Mesodermal cell (in vitro differentiated cells): ENCODE data around the gene SLC26A8.

ENCODE experiments used
- H3K27ac ChIP-seq: 2 replicates; pipeline ENCODE4 v1.7.0; 2013; ENCODE audit warnings: mild to moderate bottlenecking, low read depth, low read length, moderate library complexity; ENCODE audit not compliant: severe bottlenecking
- H3K36me3 ChIP-seq: 2 replicates; pipeline ENCODE4 v1.7.1; 2013; ENCODE audit warnings: mild to moderate bottlenecking, low read length, moderate library complexity; ENCODE audit not compliant: control insufficient read depth, insufficient read depth
- H3K4me1 ChIP-seq: one replicate; pipeline ENCODE4 v1.7.1; 2013; ENCODE audit warnings: mild to moderate bottlenecking, low read length; ENCODE audit not compliant: insufficient read depth, control insufficient read depth, poor library complexity, severe bottlenecking
- H3K4me3 ChIP-seq: 2 replicates; pipeline ENCODE4 v1.7.0; 2013; ENCODE audit warnings: low read length, control low read depth, mild to moderate bottlenecking; ENCODE audit not compliant: insufficient read depth, poor library complexity, severe bottlenecking; ENCODE audit errors: extremely low read depth
- H3K9me3 ChIP-seq: 2 replicates; pipeline ENCODE4 v1.7.1; 2013; ENCODE audit warnings: mild to moderate bottlenecking, low read length, moderate library complexity; ENCODE audit not compliant: control insufficient read depth
- WGBS, 2 experiments: methylation state at CpG; one replicate each; pipeline ENCODE4 v1.1.5; 2013; ENCODE audit warnings: missing lambda C conversion rate in 2 of 2; ENCODE audit not compliant: insufficient coverage in 2 of 2; 5-methylcytosine and 5-hydroxymethylcytosine counted together

SLC26A8 gene

DNA sequence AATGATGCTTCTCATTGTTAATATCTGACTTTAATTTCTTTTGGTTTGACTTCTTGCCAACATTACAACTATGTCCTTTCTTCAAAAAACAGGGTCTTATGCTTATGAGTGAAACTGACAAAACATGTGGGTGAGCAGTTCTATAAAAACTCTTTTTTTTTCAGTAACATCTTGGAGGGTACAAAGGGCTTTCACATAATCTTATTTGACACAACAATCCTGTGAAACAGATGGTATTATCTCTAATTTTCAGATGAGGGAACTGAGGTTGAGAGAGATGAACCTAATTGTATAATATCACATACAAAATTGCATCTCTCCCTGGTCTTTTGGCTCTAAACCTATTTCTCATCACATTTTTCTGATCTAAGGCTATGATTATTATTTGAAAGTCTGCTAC, 41.5 kb upstream of the SLC26A8 start:
- Histone ChIP-seq H3K4me1 (peaks cover 21% of the 10 kb centered on the region), H3K27ac (no peak overlapping the region), H3K9me3 (no peaks in the 10 kb centered on the region), H3K36me3 (peaks cover 24% of the 10 kb centered on the region), H3K4me3 (no peak overlapping the region)

DNA sequence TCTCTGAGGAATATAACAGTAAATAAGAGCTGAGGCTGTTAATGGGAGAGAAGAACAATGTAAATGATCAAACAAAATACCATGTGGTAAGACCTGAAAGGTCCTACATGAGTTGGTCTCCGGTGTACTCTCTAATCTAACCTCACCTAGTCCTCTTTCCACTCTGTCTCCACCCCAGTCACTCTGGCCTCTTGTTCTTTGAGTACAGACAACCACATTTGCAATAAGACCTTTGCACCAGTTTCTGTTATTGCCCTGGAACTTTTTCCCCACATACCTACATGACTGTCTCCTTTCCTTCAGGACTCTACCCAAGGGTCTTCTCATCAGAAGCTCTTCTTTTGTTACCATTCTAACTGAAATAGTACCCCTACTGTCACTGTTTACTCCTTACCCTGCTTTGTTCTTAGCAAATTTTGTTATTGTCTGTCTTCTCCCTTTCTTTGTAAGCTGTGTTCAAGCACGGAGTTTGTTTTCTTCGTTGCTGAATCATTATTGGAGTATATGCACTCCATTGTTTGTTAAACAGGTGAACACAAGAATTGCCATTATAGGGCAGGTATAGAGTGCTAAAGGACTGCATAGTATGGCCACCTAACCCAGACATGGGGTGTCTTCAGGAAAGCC, 40.4 kb upstream of the SLC26A8 start:
- Histone ChIP-seq H3K9me3 (no peaks in the 10 kb centered on the region), H3K4me3 (no peak overlapping the region), H3K36me3 (peaks cover 31% of the 10 kb centered on the region), H3K4me1 (peaks cover 21% of the 10 kb centered on the region), H3K27ac (no peak overlapping the region)
- 83 to 100% methylated on average over 1 of the region's 3 CpGs for WGBS, 2 experiments

GRCh38 chr6:36063318-36064060, 39.0 kb upstream of the SLC26A8 start:
- Histone ChIP-seq H3K9me3 (no peaks in the 10 kb centered on the region), H3K4me1 (peaks cover 21% of the 10 kb centered on the region), H3K36me3 (peaks cover 39% of the 10 kb centered on the region), H3K27ac (no peak overlapping the region), H3K4me3 (no peak overlapping the region)
- 82% methylated on average over 3 of the region's 4 CpGs; no CpG with 5 or more reads in 1 of the 2 experiments for WGBS, 2 experiments

DNA sequence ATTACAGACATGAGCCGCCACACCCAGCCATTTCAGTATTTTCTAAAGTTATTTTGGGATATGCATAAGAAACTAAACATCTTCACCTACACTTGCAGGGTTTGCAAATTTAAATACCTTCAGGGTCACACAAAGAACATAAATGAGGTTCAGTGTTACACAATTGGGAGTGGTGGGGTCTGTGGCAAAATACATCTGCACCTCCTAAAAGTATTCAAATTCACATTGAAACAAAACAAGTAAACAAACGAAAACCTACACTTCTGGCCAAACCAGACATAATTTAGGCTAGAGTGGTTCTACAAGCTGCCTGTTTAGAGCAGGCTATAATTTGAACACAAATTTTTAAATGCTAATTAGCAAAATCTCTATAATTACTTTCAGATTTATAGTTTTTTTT, 37.8 kb upstream of the SLC26A8 start:
- peaks cover 18% of the 10 kb centered on the region for H3K4me1 ChIP-seq
- no peak overlapping the region for H3K4me3 ChIP-seq
- WGBS, 2 experiments, result 80% methylated on average over 1 of the region's 2 CpGs; no CpG with 5 or more reads in 1 of the 2 experiments
- no peaks in the 10 kb centered on the region for H3K9me3 ChIP-seq
- peaks cover 39% of the 10 kb centered on the region for H3K36me3 ChIP-seq
- no peak overlapping the region for H3K27ac ChIP-seq

- Histone ChIP-seq H3K36me3 (peaks cover 41% of the 10 kb centered on the region), H3K27ac (no peak overlapping the region), H3K9me3 (no peaks in the 10 kb centered on the region), H3K4me3 (no peak overlapping the region), H3K4me1 (peaks cover 9% of the 10 kb centered on the region)
- 100% methylated on average over 1 of the region's 2 CpGs; no CpG with 5 or more reads in 1 of the 2 experiments for WGBS, 2 experiments
Observed at GRCh38 chr6:36061236-36061635, 36.8 kb upstream of the SLC26A8 start.

GRCh38 chr6:36056178-36056577, 31.7 kb upstream of the SLC26A8 start:
- Histone ChIP-seq H3K27ac (no peak overlapping the region), H3K9me3 (no peaks in the 10 kb centered on the region), H3K4me3 (no peak overlapping the region), H3K4me1 (no peaks in the 10 kb centered on the region), H3K36me3 (peaks cover 37% of the 10 kb centered on the region)
- 86 to 100% methylated on average over 1 of the region's 1 CpG for WGBS, 2 experiments

- Histone ChIP-seq H3K4me1 (no peaks in the 10 kb centered on the region), H3K9me3 (no peaks in the 10 kb centered on the region), H3K27ac (no peak overlapping the region), H3K36me3 (peaks cover 29% of the 10 kb centered on the region), H3K4me3 (no peak overlapping the region)
- WGBS, 2 experiments, result 64 to 100% methylated on average over 1 to 2 of the region's 2 CpGs
Observed at GRCh38 chr6:36054956-36055355, 30.5 kb upstream of the SLC26A8 start.

DNA sequence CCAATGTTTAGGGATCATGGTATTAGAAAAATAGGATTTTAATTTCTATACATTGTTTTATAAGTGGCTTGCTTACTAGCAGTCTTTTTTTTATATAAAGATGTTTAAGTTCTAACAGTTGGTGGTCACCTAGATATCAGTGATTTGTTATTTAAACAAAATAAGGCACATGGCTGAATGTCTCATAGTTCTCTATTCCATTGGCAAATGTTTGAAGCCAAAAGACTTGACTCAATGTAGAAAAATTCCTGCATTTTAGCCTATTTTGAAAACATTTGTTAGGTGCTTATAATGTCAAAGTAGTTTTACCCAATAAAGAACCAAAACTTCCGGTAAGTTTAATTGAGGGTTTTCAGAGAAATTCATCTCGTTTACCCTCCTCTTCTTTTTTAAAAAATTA, 30.0 kb upstream of the SLC26A8 start:
- 100% methylated on average over 1 of the region's 2 CpGs; no CpG with 5 or more reads in 1 of the 2 experiments for WGBS, 2 experiments
- H3K4me1 ChIP-seq, result no peaks in the 10 kb centered on the region
- H3K9me3 ChIP-seq, result no peaks in the 10 kb centered on the region
- peaks cover 23% of the 10 kb centered on the region for H3K36me3 ChIP-seq
- no peak overlapping the region for H3K4me3 ChIP-seq
- H3K27ac ChIP-seq, result no peak overlapping the region

DNA sequence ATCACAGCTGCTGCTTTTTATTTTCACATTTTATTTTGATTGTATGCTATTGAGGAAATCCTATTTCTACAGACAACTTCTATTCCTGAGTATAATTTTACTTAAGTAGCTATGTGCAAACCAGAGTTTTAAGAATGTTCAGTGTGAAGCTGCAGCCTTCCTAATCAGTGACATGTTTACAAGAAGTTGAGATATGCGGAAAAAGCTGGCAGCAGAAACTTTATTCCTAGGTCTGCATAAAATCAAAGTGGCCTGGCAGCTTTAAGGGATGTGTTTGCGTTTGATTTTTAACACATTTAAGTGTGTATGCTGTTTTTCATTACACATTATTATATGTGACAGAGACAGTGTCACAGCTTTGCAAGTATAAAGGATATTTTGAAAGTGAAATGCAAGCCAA, 29.4 kb upstream of the SLC26A8 start:
- no peak overlapping the region for H3K4me3 ChIP-seq
- H3K9me3 ChIP-seq, result no peaks in the 10 kb centered on the region
- WGBS, 2 experiments, result 88% methylated on average over 1 of the region's 2 CpGs; no CpG with 5 or more reads in 1 of the 2 experiments
- no peak overlapping the region for H3K27ac ChIP-seq
- H3K36me3 ChIP-seq, result peaks cover 19% of the 10 kb centered on the region
- no peaks in the 10 kb centered on the region for H3K4me1 ChIP-seq

DNA sequence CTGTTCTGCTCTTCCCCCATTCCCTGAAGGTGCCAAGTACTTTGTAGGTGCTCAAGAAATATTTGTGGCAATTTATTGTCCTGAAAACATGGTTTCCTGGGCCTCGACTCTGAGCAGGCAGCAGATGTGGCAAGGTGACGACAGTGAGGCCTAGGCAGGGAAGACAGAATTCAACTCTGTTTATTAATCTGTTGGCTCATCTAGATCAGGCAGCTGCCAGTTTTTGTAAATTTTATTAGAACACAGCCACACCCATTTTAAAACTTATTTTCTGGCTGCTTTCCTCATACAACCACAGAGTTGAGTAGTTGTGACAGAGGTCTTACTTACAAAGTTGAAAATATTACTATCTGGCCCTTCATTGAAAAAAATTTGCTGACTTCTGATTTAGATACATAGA, 27.7 kb upstream of the SLC26A8 start:
- no peaks in the 10 kb centered on the region for H3K9me3 ChIP-seq
- no peak overlapping the region for H3K27ac ChIP-seq
- no peak overlapping the region for H3K4me3 ChIP-seq
- no peaks in the 10 kb centered on the region for H3K4me1 ChIP-seq
- 100% methylated on average over 2 of the region's 2 CpGs; no CpG with 5 or more reads in 1 of the 2 experiments for WGBS, 2 experiments
- H3K36me3 ChIP-seq, result peaks cover 19% of the 10 kb centered on the region
